ENCODE data around the gene CCDC78. TPM values are rescaled to one million over a fixed set of nuclear protein-coding genes. Genes with fewer than 3 reads are reported as not detected.
A peak's percentile ranks its signal among the peaks of the same experiment; 100 is the strongest.
"Not testable (repeated sequence)": the region's sequence is repeated elsewhere in the genome, so short reads cannot be mapped to it uniquely, and the experiment has no call there.

The CCDC78 gene
- total RNA-seq, 1 donor from 2014 or later: 0.78 TPM

- Histone ChIP-seq H3K4me3 (no peak overlapping the region), H3K9me3 (no peaks in the 10 kb centered on the region), H3K27ac (no peak overlapping the region), H3K36me3 (no peaks in the 10 kb centered on the region), H3K4me1 (no peaks in the 10 kb centered on the region), H3K27me3 (no peaks in the 10 kb centered on the region)
- intact Hi-C loops (cut with DNase I): no loop called here
- DNase-seq: no peak
- ATAC-seq: no peak
- no peak for TF ChIP-seq CTCF (IDR thresholded peaks at IDR 0.05)
Observed at GRCh38 chr16:756428-756827, 30.2 kb upstream of the CCDC78 start.

GRCh38 chr16:754656-755055 is 28.4 kb upstream of the CCDC78 start:
- Histone ChIP-seq H3K9me3 (no peaks in the 10 kb centered on the region), H3K4me1 (no peaks in the 10 kb centered on the region), H3K36me3 (no peaks in the 10 kb centered on the region), H3K27me3 (no peaks in the 10 kb centered on the region), H3K4me3 (no peak overlapping the region), H3K27ac (no peak overlapping the region)
- intact Hi-C loops (cut with DNase I): no loop called here
- peak; percentile 45 for ATAC-seq
- no peak for DNase-seq
- no peak for TF ChIP-seq CTCF (IDR thresholded peaks at IDR 0.05)

DNA sequence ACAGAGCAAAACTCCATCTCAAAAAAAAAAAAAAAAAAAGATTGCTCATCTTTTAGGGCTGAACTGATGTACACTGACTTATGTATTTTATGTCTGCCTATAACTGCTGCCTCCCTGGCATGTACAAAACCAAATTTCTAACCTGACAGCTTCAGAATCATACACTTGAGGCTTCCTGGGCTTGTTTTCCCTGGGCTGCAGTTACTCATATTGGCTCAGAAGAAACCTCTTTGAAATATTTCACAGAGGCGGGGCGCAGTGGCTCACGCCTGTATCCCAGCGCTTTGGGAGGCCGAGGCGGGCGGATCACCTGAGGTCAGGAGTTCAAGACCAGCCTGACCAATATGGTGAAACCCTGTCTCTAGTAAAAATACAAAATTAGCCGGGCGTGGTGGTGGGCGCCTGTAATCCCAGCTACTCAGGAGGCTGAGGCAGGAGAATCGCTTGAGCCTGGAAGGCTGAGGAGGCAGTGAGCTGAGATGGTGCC is 27.9 kb upstream of the CCDC78 start:
- H3K36me3 ChIP-seq; H3K4me1 ChIP-seq; DNase-seq; H3K4me3 ChIP-seq; ATAC-seq; H3K27ac ChIP-seq; H3K9me3 ChIP-seq; intact Hi-C loops (cut with DNase I); H3K27me3 ChIP-seq: not testable (repeated sequence)

DNA sequence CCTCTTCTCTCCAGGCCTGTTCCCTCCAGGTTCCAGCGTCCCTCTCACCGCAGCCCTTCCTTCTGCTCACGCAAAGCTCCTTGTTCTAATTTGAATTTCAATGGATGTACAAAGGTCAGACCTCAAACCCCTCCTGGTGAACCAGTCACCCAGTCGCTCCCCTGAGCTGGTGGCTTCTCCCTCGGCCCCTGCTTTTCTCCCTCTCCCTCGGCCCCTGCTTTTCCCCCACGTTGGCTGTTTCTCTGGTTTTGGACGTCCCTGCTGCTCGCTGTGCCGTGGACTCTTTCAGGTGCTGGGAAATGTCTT is 25.7 kb upstream of the CCDC78 start:
- H3K27ac ChIP-seq: no peak overlapping the region
- H3K4me3 ChIP-seq: no peak overlapping the region
- intact Hi-C loops (cut with DNase I): no loop called here
- TF ChIP-seq CTCF (IDR thresholded peaks at IDR 0.05): no peak
- no peaks in the 10 kb centered on the region for H3K9me3 ChIP-seq
- ATAC-seq (no peak), DNase-seq (no peak)
- no peaks in the 10 kb centered on the region for H3K4me1 ChIP-seq
- no peaks in the 10 kb centered on the region for H3K36me3 ChIP-seq
- H3K27me3 ChIP-seq: no peaks in the 10 kb centered on the region

- Histone ChIP-seq H3K4me1 (no peaks in the 10 kb centered on the region), H3K36me3 (no peaks in the 10 kb centered on the region), H3K27ac (no peak overlapping the region), H3K4me3 (no peak overlapping the region), H3K9me3 (no peaks in the 10 kb centered on the region), H3K27me3 (no peaks in the 10 kb centered on the region)
- DNase-seq: peak; percentile 68
- intact Hi-C loops (cut with DNase I): no loop called here
- no peak for TF ChIP-seq CTCF (IDR thresholded peaks at IDR 0.05)
- peak; percentile 72 for ATAC-seq
Observed at GRCh38 chr16:751152-752006, 25.1 kb upstream of the CCDC78 start.

DNA sequence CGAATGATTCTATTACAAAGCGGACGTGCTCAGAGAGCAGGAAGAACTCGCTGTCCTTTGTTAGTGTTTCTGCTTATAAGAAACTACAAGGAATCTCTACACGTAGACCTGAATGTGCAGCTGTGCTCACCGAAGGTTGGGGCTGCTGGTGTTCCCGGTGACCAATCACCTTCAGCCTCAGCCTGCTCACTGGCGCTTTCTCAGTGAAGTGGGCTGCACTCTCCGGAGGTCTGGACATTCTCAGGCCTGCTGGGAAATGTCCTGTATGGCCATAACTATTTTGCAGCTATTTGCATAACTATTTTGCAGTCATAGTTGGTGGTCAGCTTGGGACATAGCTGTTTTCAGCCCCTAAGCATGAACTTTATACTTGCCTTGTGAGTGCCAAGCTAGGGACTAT is 24.2 kb upstream of the CCDC78 start:
- DNase-seq (no peak), ATAC-seq (no peak)
- H3K4me1 ChIP-seq: no peaks in the 10 kb centered on the region
- intact Hi-C loops (cut with DNase I): no loop called here
- no peaks in the 10 kb centered on the region for H3K9me3 ChIP-seq
- H3K27ac ChIP-seq: no peak overlapping the region
- TF ChIP-seq CTCF (IDR thresholded peaks at IDR 0.05): no peak
- no peaks in the 10 kb centered on the region for H3K27me3 ChIP-seq
- H3K4me3 ChIP-seq: no peak overlapping the region
- H3K36me3 ChIP-seq: no peaks in the 10 kb centered on the region

Data from upper lobe of right lung (tissue), 1 donor.